ENCODE results near the gene PCYT2. TPM values are rescaled to one million over a fixed set of nuclear protein-coding genes. Genes with fewer than 3 reads are reported as not detected.
A peak's percentile ranks its signal among the peaks of the same experiment; 100 is the strongest.

PCYT2 gene
- total RNA-seq, 4 donors from 2014 or later = 36.0 to 64.9 (median 46.6) TPM

- no peak for DNase-seq (ENCODE audit: low spot score in 2 of 2)
- peaks cover 0 to 71% (median 34%) of the 10 kb centered on the region in 4 donors for H3K4me1 ChIP-seq
- no peaks in the 10 kb centered on the region for H3K9me3 ChIP-seq
- peak overlapping the region in 1 of 4 donors; percentile 32 for H3K27ac ChIP-seq
- WGBS, 2 donors = 66 to 80% methylated on average over 6 to 7 of the region's 9 CpGs
- TF ChIP-seq POLR2A (IDR thresholded peaks at IDR 0.05) (no peak), EP300 (IDR thresholded peaks at IDR 0.05) (no peak), CTCF (IDR thresholded peaks at IDR 0.05) (no peak)
- H3K4me3 ChIP-seq = no peak overlapping the region
- H3K27me3 ChIP-seq = no peaks in the 10 kb centered on the region
- H3K36me3 ChIP-seq = peaks cover 0 to 61% (median 10%) of the 10 kb centered on the region in 3 donors
Observed at GRCh38 chr17:81863833-81864768, 47.1 kb downstream of the PCYT2 start.

GRCh38 chr17:81863123-81863675 lies 48.0 kb downstream of the PCYT2 start:
- 73 to 78% methylated on average over 6 of the region's 6 CpGs for WGBS, 2 donors
- Histone ChIP-seq H3K27ac (peak overlapping the region in 2 of 4 donors; percentile 2 to 12), H3K4me1 (peaks cover 0 to 71% (median 36%) of the 10 kb centered on the region in 4 donors)

GRCh38 chr17:81860756-81861568 lies 50.2 kb downstream of the PCYT2 start:
- Histone ChIP-seq H3K4me1 (peaks cover 0 to 70% (median 34%) of the 10 kb centered on the region in 4 donors), H3K4me3 (peak overlapping the region; percentile 73 to 100 (median 88)), H3K27me3 (no peaks in the 10 kb centered on the region), H3K27ac (peak overlapping the region; percentile 74 to 98 (median 98)), H3K9me3 (no peaks in the 10 kb centered on the region), H3K36me3 (peaks cover 0 to 60% (median 0%) of the 10 kb centered on the region in 3 donors)
- peak; percentile 97 for DNase-seq (ENCODE audit: low spot score in 2 of 2)
- TF ChIP-seq POLR2A (IDR thresholded peaks at IDR 0.05) = peak; percentile 96 to 99
- peak; percentile 90 to 100 for TF ChIP-seq EP300 (IDR thresholded peaks at IDR 0.05)
- TF ChIP-seq CTCF (IDR thresholded peaks at IDR 0.05) = peak in 3 of 5 experiments; percentile 10 to 96 (median 95)
- WGBS, 2 donors = 0 to 2% methylated on average over 48 to 56 of the region's 74 CpGs

More at GRCh38 chr17:81863123-81863675, 48.0 kb downstream of the PCYT2 start:
- no peak for DNase-seq (ENCODE audit: low spot score in 2 of 2)
- Histone ChIP-seq H3K36me3 (peaks cover 0 to 61% (median 3%) of the 10 kb centered on the region in 3 donors), H3K9me3 (no peaks in the 10 kb centered on the region), H3K4me3 (no peak overlapping the region), H3K27me3 (no peaks in the 10 kb centered on the region)
- TF ChIP-seq POLR2A (IDR thresholded peaks at IDR 0.05) (no peak), CTCF (IDR thresholded peaks at IDR 0.05) (no peak), EP300 (IDR thresholded peaks at IDR 0.05) (no peak)

GRCh38 chr17:81859906-81860755 lies 51.1 kb downstream of the PCYT2 start, which contains the start of gene P4HB:
P4HB (minus strand) TSS chr17:81860535; CDS start chr17:81860471, 64 bp downstream.
- Histone ChIP-seq H3K9me3 (no peaks in the 10 kb centered on the region), H3K36me3 (peaks cover 0 to 60% (median 3%) of the 10 kb centered on the region in 3 donors), H3K27me3 (no peaks in the 10 kb centered on the region), H3K4me1 (peaks cover 0 to 71% (median 34%) of the 10 kb centered on the region in 4 donors), H3K4me3 (peak within 1 kb of the TSS; percentile 87 to 100 (median 94)), H3K27ac (peak within 1 kb of the TSS; percentile 74 to 98 (median 98))
- TF ChIP-seq POLR2A (IDR thresholded peaks at IDR 0.05) (peak; percentile 55 to 59), CTCF (IDR thresholded peaks at IDR 0.05) (no peak), EP300 (IDR thresholded peaks at IDR 0.05) (no peak)
- no peak for DNase-seq (ENCODE audit: low spot score in 2 of 2)
- WGBS, 2 donors = 0 to 2% methylated on average over 9 to 76 of the region's 95 CpGs
